ENCODE data around the gene TNFSF12. TPM values are rescaled to one million over a fixed set of nuclear protein-coding genes. Genes with fewer than 3 reads are reported as not detected.

The TNFSF12 gene
- total RNA-seq, 3 donors from 2014 or later: 11.6 to 69.4 (median 15.8) TPM

GRCh38 chr17:7512824-7513540 lies 35.9 kb upstream of the TNFSF12 start:
- no peak for ATAC-seq
- no peak for TF ChIP-seq CTCF (IDR thresholded peaks at IDR 0.05)
- H3K9me3 ChIP-seq: no peaks in the 10 kb centered on the region
- no peak overlapping the region for H3K4me3 ChIP-seq
- H3K4me1 ChIP-seq (ENCODE audit: low read depth): peaks cover 8% of the 10 kb centered on the region
- intact Hi-C loops (cut with DNase I, micrococcal nuclease): loop anchor here in 1 of 2 donors (5.0 kb wide), 1 partner anchor 49 kb away; the partner anchor contains the start of gene SENP3
- H3K36me3 ChIP-seq (ENCODE audit: low read depth): peaks cover 18% of the 10 kb centered on the region
- no peak for DNase-seq

- TF ChIP-seq CTCF (IDR thresholded peaks at IDR 0.05): no peak
- H3K36me3 ChIP-seq (ENCODE audit: low read depth): peaks cover 12% of the 10 kb centered on the region
- no peak for ATAC-seq
- intact Hi-C loops (cut with DNase I, micrococcal nuclease): loop anchor here in 1 of 2 donors (5.0 kb wide), 1 partner anchor 48 kb away; the partner anchor contains the start of gene SENP3
- peaks cover 8% of the 10 kb centered on the region for H3K4me1 ChIP-seq (ENCODE audit: low read depth)
- H3K9me3 ChIP-seq: no peaks in the 10 kb centered on the region
- H3K4me3 ChIP-seq: no peak overlapping the region
- no peak for DNase-seq
These were observed 34.9 kb upstream of the TNFSF12 start for GRCh38 chr17:7513850-7514419.

- intact Hi-C loops (cut with DNase I, micrococcal nuclease): no loop called here
- ATAC-seq: peak; percentile 93
These were observed 32.8 kb upstream of the TNFSF12 start for GRCh38 chr17:7515911-7516610.

DNA sequence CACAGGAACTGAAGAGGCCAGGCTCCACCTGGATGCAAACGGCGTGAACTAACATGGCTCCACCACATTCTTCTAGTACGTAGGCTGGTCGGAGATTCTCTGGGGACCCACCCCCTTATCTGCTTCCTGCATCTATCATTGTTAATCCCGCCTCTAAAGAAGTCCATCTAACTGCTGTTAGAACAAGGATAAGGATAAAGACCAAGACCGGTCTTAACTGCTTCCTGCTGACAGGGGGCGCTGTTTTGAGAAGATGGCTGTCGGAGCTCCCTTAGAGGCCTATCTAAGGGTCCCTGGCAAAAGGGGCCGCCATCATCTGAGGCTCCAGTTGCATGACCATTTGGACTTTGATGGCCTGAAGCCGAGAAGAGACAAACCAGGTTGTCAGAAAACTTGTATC lies 25.8 kb upstream of the TNFSF12 start:
- Histone ChIP-seq H3K36me3 (ENCODE audit: low read depth) (no peaks in the 10 kb centered on the region), H3K4me3 (no peak overlapping the region), H3K9me3 (peaks cover under 1% of the 10 kb centered on the region), H3K4me1 (ENCODE audit: low read depth) (no peaks in the 10 kb centered on the region)
- DNase-seq: peak in 1 of 3 donors; percentile 30
- peak; percentile 54 for ATAC-seq
- TF ChIP-seq CTCF (IDR thresholded peaks at IDR 0.05): no peak
- intact Hi-C loops (cut with DNase I, micrococcal nuclease): no loop called here

More at GRCh38 chr17:7515911-7516610, 32.8 kb upstream of the TNFSF12 start:
- no peaks in the 10 kb centered on the region for H3K9me3 ChIP-seq
- no peak for TF ChIP-seq CTCF (IDR thresholded peaks at IDR 0.05)
- H3K4me3 ChIP-seq: no peak overlapping the region
- peaks cover 6% of the 10 kb centered on the region for H3K36me3 ChIP-seq (ENCODE audit: low read depth)
- peaks cover 8% of the 10 kb centered on the region for H3K4me1 ChIP-seq (ENCODE audit: low read depth)
- peak; percentile 57 to 71 (median 68) for DNase-seq

- H3K4me1 ChIP-seq (ENCODE audit: low read depth): peaks cover 8% of the 10 kb centered on the region
- no peak for DNase-seq
- H3K9me3 ChIP-seq: peaks cover 15% of the 10 kb centered on the region
- no peak for TF ChIP-seq CTCF (IDR thresholded peaks at IDR 0.05)
- H3K36me3 ChIP-seq (ENCODE audit: low read depth): no peaks in the 10 kb centered on the region
- intact Hi-C loops (cut with DNase I, micrococcal nuclease): no loop called here
- no peak overlapping the region for H3K4me3 ChIP-seq
- no peak for ATAC-seq
These were observed 20.0 kb upstream of the TNFSF12 start for GRCh38 chr17:7528842-7529241.
